ENCODE data around the gene TDRD10. TPM values are rescaled to one million over a fixed set of nuclear protein-coding genes. Genes with fewer than 3 reads are reported as not detected.

Gene TDRD10, protein sequence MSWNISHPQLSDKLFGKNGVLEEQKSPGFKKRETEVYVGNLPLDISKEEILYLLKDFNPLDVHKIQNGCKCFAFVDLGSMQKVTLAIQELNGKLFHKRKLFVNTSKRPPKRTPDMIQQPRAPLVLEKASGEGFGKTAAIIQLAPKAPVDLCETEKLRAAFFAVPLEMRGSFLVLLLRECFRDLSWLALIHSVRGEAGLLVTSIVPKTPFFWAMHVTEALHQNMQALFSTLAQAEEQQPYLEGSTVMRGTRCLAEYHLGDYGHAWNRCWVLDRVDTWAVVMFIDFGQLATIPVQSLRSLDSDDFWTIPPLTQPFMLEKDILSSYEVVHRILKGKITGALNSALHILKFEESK
- 4.7 TPM for total RNA-seq
- polyA plus RNA-seq (ENCODE audit: insufficient read depth, low read depth, low replicate concordance) = 2.3 TPM
- long read RNA-seq, donor 1 = 0 reads
- long read RNA-seq, donor 2, partial matches to known transcripts = 20 of 45 reads
- long read RNA-seq, donor 2, other reads (novel, unspliced or antisense) = 25 of 45 reads
- long read RNA-seq, donor 3 = 0 reads
- long read RNA-seq, donor 4 = 0 reads
- long read RNA-seq, donor 5 = 0 reads
- long read RNA-seq, donor 6 = 0 reads
- long read RNA-seq, donor 7, partial matches to known transcripts = 0 of 4 reads
- long read RNA-seq, donor 7, other reads (novel, unspliced or antisense) = 2 of 4 reads
- long read RNA-seq, donor 8 = 0 reads
- long read RNA-seq, donor 9 = 0 reads
- long read RNA-seq, donor 10 = 0 reads

DNA sequence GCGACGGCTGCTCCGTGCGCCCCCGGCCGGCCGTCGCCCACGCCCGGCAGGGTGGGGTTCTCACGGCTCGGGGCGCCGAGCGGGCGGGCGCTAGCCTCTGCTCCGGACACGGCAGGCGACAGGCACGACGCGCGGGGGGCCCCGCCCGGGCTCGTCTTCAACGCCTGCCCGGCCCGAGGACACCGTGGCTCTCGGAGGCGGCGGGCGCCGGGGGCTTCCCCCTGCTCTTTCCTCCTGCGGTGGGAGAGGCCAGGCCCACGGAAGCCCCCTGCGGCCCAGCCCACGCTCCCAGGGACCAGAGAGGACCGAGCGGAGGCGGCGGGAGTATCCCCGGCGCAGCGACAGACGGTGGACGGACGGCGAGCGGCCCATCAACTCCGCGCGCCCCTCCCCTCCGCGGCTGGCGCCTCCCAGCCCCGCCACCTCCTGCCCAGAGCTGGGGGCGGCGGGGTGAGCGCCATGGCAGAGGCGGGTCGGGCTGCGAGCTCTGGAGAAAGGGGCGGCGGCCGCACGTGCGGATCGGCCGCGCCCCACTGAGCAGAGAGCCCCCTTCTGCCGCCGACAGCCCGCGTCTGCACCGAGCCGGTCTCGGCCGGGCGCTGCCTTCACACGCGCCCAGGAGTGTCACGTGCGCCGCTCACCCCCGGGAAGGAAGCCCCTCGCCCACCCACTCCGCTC, at the start of gene TDRD10, which contains the start of gene SHE:
Gene TDRD10 (plus strand): TSS at position 154 of the 678 bp plus-strand sequence. CDS start 4,685 bp downstream, outside the sequence.
Gene SHE (minus strand): TSS at position 347 of the 678 bp plus-strand sequence. CDS start 386 bp downstream, outside the sequence.
- H3K27me3 ChIP-seq (ENCODE audit: control insufficient read depth, insufficient read depth, low read length) = peaks cover 29% of the 10 kb centered on the region
- H3K27ac ChIP-seq (ENCODE audit: low read depth in 2 of 2, low read length in 2 of 2) = peak within 1 kb of the TSS in 1 of 2 donors; percentile 28
- DNase-seq (peak; percentile 58 to 83 (median 69)), FAIRE-seq (no peak)
- intact Hi-C loops (cut with DNase I) = no loop called here
- TF ChIP-seq, protein P1, sequence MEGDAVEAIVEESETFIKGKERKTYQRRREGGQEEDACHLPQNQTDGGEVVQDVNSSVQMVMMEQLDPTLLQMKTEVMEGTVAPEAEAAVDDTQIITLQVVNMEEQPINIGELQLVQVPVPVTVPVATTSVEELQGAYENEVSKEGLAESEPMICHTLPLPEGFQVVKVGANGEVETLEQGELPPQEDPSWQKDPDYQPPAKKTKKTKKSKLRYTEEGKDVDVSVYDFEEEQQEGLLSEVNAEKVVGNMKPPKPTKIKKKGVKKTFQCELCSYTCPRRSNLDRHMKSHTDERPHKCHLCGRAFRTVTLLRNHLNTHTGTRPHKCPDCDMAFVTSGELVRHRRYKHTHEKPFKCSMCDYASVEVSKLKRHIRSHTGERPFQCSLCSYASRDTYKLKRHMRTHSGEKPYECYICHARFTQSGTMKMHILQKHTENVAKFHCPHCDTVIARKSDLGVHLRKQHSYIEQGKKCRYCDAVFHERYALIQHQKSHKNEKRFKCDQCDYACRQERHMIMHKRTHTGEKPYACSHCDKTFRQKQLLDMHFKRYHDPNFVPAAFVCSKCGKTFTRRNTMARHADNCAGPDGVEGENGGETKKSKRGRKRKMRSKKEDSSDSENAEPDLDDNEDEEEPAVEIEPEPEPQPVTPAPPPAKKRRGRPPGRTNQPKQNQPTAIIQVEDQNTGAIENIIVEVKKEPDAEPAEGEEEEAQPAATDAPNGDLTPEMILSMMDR (IDR thresholded peaks at IDR 0.05; ENCODE audit: borderline replicate concordance, extremely low read depth, insufficient read depth) = no peak
- H3K4me1 ChIP-seq (ENCODE audit: control insufficient read depth in 2 of 3, insufficient read depth in 2 of 3, low read depth in 1 of 3, low read length in 3 of 3) = no peaks in the 10 kb centered on the region
- H3K36me3 ChIP-seq (ENCODE audit: control insufficient read depth in 2 of 3, insufficient read depth in 3 of 3, low read length in 3 of 3) = no peaks in the 10 kb centered on the region
- no peaks in the 10 kb centered on the region for H3K9me3 ChIP-seq (ENCODE audit: control insufficient read depth in 2 of 3, insufficient read depth in 1 of 3, low read length in 3 of 3)
- peak within 1 kb of the TSS in 1 of 3 donors; percentile 29 for H3K9ac ChIP-seq (ENCODE audit: low read length in 3 of 3)
- H3K4me3 ChIP-seq (ENCODE audit: low read length in 3 of 3) = peak within 1 kb of the TSS; percentile 12 to 60 (median 58)

DNA sequence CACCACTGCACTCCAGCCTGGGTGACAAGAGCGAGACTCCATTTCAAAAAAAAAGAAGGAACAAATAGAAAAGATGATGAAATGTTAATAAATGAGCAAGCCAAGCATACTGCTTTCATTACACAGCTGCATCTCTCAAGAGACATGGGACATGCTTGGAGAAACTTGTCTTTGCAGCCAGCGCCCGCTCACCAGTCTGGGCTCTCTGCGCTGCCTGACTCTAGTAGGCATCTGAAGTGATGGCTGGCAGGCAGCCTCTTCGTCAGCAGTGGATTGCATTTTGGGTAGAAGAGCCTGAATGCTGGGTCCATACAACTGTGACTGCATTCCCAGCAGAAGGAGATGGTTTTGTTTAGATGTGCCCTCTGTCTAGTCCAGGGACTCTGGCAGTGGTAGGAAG, 48.9 kb upstream of the TDRD10 start:
- Histone ChIP-seq H3K4me1 (ENCODE audit: control insufficient read depth in 2 of 3, insufficient read depth in 2 of 3, low read depth in 1 of 3, low read length in 3 of 3) (no peaks in the 10 kb centered on the region), H3K9me3 (ENCODE audit: control insufficient read depth in 2 of 3, insufficient read depth in 1 of 3, low read length in 3 of 3) (no peaks in the 10 kb centered on the region), H3K27me3 (ENCODE audit: control insufficient read depth, insufficient read depth, low read length) (no peaks in the 10 kb centered on the region), H3K4me3 (ENCODE audit: low read length in 3 of 3) (no peak overlapping the region), H3K36me3 (ENCODE audit: control insufficient read depth in 2 of 3, insufficient read depth in 3 of 3, low read length in 3 of 3) (peaks cover 0 to 21% (median 17%) of the 10 kb centered on the region in 3 donors), H3K27ac (ENCODE audit: low read depth in 2 of 2, low read length in 2 of 2) (no peak overlapping the region), H3K9ac (ENCODE audit: low read length in 3 of 3) (no peak overlapping the region)
- DNase-seq (no peak), FAIRE-seq (no peak)
- intact Hi-C loops (cut with DNase I) = no loop called here
- TF ChIP-seq, protein P1 (IDR thresholded peaks at IDR 0.05; ENCODE audit: borderline replicate concordance, extremely low read depth, insufficient read depth) = no peak

DNA sequence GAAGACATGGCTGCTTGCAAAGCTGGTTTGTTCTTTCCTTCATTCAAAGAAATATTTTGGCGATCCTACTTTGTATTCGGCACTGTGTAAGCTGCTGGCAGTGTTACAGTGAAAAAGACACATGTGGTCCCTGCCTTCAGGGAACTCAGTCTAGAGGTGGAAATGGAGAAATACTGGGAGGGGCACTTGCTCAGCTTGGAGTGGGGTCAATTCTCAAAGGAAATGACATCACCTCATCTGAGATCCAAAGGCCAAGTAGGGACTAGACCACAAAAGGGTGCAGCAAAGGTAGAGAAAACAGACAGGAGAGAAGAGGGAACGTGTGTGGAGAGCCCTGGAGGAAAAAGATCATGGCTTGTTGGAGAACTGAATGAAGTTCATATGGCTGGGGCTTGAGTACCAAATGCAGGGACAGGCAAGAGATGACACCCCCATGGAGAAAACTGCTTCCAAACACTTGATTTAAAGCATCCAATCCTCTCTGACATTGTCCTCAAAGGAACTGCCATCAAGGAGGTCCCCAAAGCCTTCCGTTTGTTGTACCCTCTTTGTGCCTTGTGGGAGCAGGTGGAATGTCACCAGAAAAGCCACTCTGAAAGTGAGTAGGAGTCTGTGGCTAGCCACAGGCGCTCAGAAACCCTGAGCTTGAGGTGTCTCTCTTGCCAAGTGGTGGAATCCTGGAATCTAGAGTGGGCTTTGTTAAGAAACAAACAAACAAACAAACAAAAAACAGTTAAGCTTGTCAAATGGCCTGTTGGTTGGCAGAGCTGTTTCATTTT, 48.3 kb upstream of the TDRD10 start:
- FAIRE-seq (no peak), DNase-seq (no peak)
- Histone ChIP-seq H3K27me3 (ENCODE audit: control insufficient read depth, insufficient read depth, low read length) (no peaks in the 10 kb centered on the region), H3K9me3 (ENCODE audit: control insufficient read depth in 2 of 3, insufficient read depth in 1 of 3, low read length in 3 of 3) (no peaks in the 10 kb centered on the region), H3K27ac (ENCODE audit: low read depth in 2 of 2, low read length in 2 of 2) (no peak overlapping the region), H3K36me3 (ENCODE audit: control insufficient read depth in 2 of 3, insufficient read depth in 3 of 3, low read length in 3 of 3) (peaks cover 0 to 19% (median 14%) of the 10 kb centered on the region in 3 donors), H3K4me1 (ENCODE audit: control insufficient read depth in 2 of 3, insufficient read depth in 2 of 3, low read depth in 1 of 3, low read length in 3 of 3) (no peaks in the 10 kb centered on the region), H3K4me3 (ENCODE audit: low read length in 3 of 3) (no peak overlapping the region), H3K9ac (ENCODE audit: low read length in 3 of 3) (no peak overlapping the region)
- intact Hi-C loops (cut with DNase I) = no loop called here
- TF ChIP-seq, protein P1 (IDR thresholded peaks at IDR 0.05; ENCODE audit: borderline replicate concordance, extremely low read depth, insufficient read depth) = no peak
